ENCODE data around the gene MAN2B2. TPM values are rescaled to one million over a fixed set of nuclear protein-coding genes. Genes with fewer than 3 reads are reported as not detected.
A peak's percentile ranks its signal among the peaks of the same experiment; 100 is the strongest.

The MAN2B2 gene
- total and polyA plus RNA-seq, 9 of the 15 experiments (the other 6 are each of a cell fraction or from before 2014, with no cell fraction given): 0.21 to 8.8 (median 3.7) TPM

DNA sequence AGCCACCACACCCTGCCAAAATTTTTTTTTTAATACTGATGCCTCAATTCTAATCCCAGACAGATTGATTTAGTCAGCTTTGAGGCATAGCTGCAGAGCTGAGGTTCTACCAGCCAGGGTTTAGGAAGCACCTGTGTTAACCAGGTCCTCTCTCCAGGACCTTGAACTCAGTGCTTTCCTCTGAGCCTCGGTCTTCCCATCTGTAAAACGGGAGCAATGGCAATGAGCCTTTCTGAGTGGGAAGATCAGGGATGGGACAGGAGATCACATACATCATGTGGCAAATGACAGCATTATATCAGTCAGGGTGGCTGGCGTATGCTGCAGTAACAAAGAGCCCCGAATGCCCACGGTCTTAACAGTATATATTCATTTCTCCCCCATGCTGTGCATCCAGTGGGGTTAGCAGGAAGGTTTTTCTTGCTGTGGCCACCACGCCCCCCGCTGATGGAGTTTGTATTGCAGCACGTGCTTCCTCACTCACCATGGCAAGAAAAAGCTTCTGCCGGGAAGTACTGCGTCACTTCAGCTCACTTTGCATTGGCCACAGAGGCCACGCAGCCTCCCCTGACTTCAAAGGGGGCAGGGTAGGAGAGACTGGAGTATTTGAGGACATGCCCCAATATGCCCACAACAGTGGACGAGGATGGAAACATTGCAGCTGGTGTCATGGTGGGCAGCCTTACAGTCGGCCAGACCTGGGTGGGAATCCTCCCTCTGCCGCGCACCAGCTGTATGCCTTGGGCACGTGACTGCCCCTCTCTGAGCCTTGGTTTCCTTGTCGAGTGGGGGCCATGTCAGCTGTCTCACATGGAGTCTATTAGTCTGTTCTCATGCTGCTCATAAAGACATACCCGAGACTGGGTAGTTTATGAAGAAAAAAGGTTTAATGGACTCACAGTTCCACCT lies 41.4 kb downstream of the MAN2B2 start (continued):
- TF ChIP-seq RREB1 (CRISPR knock-in tag; IDR thresholded peaks at IDR 0.05) (no peak), RBM25 (IDR thresholded peaks at IDR 0.05; ENCODE audit: low read depth, low read length, severe bottlenecking) (peak; percentile 58), XRCC5 (IDR thresholded peaks at IDR 0.05; ENCODE audit: low read depth, low read length) (no peak), SREBF1 (IDR thresholded peaks at IDR 0.05; ENCODE audit: borderline replicate concordance, low read depth, low read length) (no peak), ZNF140 (CRISPR knock-in tag; IDR thresholded peaks at IDR 0.05) (no peak), ZNF589 (CRISPR knock-in tag; IDR thresholded peaks at IDR 0.05; ENCODE audit: low read depth) (no peak), PURB (CRISPR knock-in tag; IDR thresholded peaks at IDR 0.05; ENCODE audit: low read depth) (no peak), ZFX (CRISPR knock-in tag; IDR thresholded peaks at IDR 0.05) (no peak), BCOR (IDR thresholded peaks at IDR 0.05) (peak; percentile 68), LEF1 (IDR thresholded peaks at IDR 0.05) (no peak), SNIP1 (IDR thresholded peaks at IDR 0.05; ENCODE audit: low read depth) (no peak), SMARCC2 (IDR thresholded peaks at IDR 0.05; ENCODE audit: low read depth) (no peak), SAFB2 (IDR thresholded peaks at IDR 0.05; ENCODE audit: borderline replicate concordance, low read depth, low read length, severe bottlenecking) (no peak)
- TF ChIP-seq, protein P1, sequence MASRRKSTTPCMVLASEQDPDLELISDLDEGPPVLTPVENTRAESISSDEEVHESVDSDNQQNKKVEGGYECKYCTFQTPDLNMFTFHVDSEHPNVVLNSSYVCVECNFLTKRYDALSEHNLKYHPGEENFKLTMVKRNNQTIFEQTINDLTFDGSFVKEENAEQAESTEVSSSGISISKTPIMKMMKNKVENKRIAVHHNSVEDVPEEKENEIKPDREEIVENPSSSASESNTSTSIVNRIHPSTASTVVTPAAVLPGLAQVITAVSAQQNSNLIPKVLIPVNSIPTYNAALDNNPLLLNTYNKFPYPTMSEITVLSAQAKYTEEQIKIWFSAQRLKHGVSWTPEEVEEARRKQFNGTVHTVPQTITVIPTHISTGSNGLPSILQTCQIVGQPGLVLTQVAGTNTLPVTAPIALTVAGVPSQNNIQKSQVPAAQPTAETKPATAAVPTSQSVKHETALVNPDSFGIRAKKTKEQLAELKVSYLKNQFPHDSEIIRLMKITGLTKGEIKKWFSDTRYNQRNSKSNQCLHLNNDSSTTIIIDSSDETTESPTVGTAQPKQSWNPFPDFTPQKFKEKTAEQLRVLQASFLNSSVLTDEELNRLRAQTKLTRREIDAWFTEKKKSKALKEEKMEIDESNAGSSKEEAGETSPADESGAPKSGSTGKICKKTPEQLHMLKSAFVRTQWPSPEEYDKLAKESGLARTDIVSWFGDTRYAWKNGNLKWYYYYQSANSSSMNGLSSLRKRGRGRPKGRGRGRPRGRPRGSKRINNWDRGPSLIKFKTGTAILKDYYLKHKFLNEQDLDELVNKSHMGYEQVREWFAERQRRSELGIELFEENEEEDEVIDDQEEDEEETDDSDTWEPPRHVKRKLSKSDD (conservative IDR thresholded peaks at IDR 0.05; ENCODE audit: low read length): no peak

Measured in K562 (cell line).